NCI-H1048 (cell line): ENCODE measurements around the gene BANK1.

Source experiments
- DNase-seq: peaks from one replicate; lab custom pipeline; 2025; lab: John Stamatoyannopoulos, UW

BANK1 gene

GRCh38 chr4:101790521-101791181 lies at the start of gene BANK1:
Gene BANK1, plus strand, starts transcription at chr4:101790730. Its CDS starts 151 bp downstream, at chr4:101790881.
- DNase-seq, result no peak

GRCh38 chr4:101753721-101754120 lies 36.8 kb upstream of the BANK1 start:
- no peak for DNase-seq

- no peak for DNase-seq
These were observed 34.3 kb upstream of the BANK1 start for GRCh38 chr4:101756181-101756580.

- DNase-seq, result no peak
These were observed 29.1 kb upstream of the BANK1 start for GRCh38 chr4:101761405-101761804.

GRCh38 chr4:101762025-101762424 lies 28.5 kb upstream of the BANK1 start:
- DNase-seq, result no peak

GRCh38 chr4:101762534-101762933 lies 28.0 kb upstream of the BANK1 start:
- DNase-seq, result no peak

GRCh38 chr4:101763576-101763975 lies 27.0 kb upstream of the BANK1 start:
- DNase-seq, result no peak

- no peak for DNase-seq
These were observed 15.7 kb upstream of the BANK1 start for GRCh38 chr4:101774807-101775206.

- no peak for DNase-seq
These were observed 13.1 kb upstream of the BANK1 start for GRCh38 chr4:101777431-101777830.

GRCh38 chr4:101780284-101780683 lies 10.2 kb upstream of the BANK1 start:
- no peak for DNase-seq

- no peak for DNase-seq
These were observed 8.0 kb upstream of the BANK1 start for GRCh38 chr4:101782546-101782945.

- no peak for DNase-seq
These were observed 5.6 kb upstream of the BANK1 start for GRCh38 chr4:101784957-101785356.

GRCh38 chr4:101785486-101785885 lies 5.0 kb upstream of the BANK1 start:
- DNase-seq, result no peak

GRCh38 chr4:101787701-101788316 lies 2.7 kb upstream of the BANK1 start:
- no peak for DNase-seq

- DNase-seq, result no peak
These were observed 640 bp downstream of the BANK1 start for GRCh38 chr4:101791182-101791558.

- DNase-seq, result no peak
These were observed 1.6 kb downstream of the BANK1 start for GRCh38 chr4:101792056-101792590.

- no peak for DNase-seq
These were observed 2.9 kb downstream of the BANK1 start for GRCh38 chr4:101793397-101793796.

GRCh38 chr4:101794806-101795205 lies 4.3 kb downstream of the BANK1 start:
- no peak for DNase-seq

- DNase-seq, result no peak
These were observed 5.2 kb downstream of the BANK1 start for GRCh38 chr4:101795704-101796103.

- no peak for DNase-seq
These were observed 11.4 kb downstream of the BANK1 start for GRCh38 chr4:101801958-101802357.

- no peak for DNase-seq
These were observed 16.4 kb downstream of the BANK1 start for GRCh38 chr4:101806914-101807313.

- no peak for DNase-seq
These were observed 16.8 kb downstream of the BANK1 start for GRCh38 chr4:101807351-101807750.

- no peak for DNase-seq
These were observed 23.1 kb downstream of the BANK1 start for GRCh38 chr4:101813604-101814003.

- DNase-seq, result no peak
These were observed 27.8 kb downstream of the BANK1 start for GRCh38 chr4:101818362-101818761.
